Trophoblast cell (in vitro differentiated cells and primary cell): Measurements from ENCODE around the gene ABLIM2.
A peak's percentile ranks its signal among the peaks of the same experiment; 100 is the strongest.

Experiments used
- DNase-seq, 2 donors: peaks; one replicate each; pipeline ENCODE4 v3.0.0-alpha.2; 2016
- H2AFZ ChIP-seq: 2 replicates; pipeline ENCODE4 v1.6.1; 2013; ENCODE audit warnings: low read length, moderate library complexity, mild to moderate bottlenecking; ENCODE audit not compliant: insufficient read depth, poor library complexity
- H2AK5ac ChIP-seq: 2 replicates; pipeline ENCODE4 v1.6.1; 2013; ENCODE audit warnings: mild to moderate bottlenecking, low read length
- H2BK120ac ChIP-seq: 2 replicates; pipeline ENCODE4 v1.6.1; 2013; ENCODE audit warnings: low read length, mild to moderate bottlenecking, moderate library complexity; ENCODE audit not compliant: insufficient read depth, poor library complexity
- H2BK12ac ChIP-seq: 2 replicates; pipeline ENCODE4 v1.6.1; 2013; ENCODE audit warnings: mild to moderate bottlenecking, low read length, moderate library complexity
- H2BK5ac ChIP-seq: 2 replicates; pipeline ENCODE4 v1.6.1; 2013; ENCODE audit warnings: low read length, low read depth, moderate library complexity, mild to moderate bottlenecking; ENCODE audit not compliant: poor library complexity
- H3K14ac ChIP-seq: 2 replicates; pipeline ENCODE4 v1.6.1; 2013; ENCODE audit warnings: mild to moderate bottlenecking, low read length
- H3K18ac ChIP-seq: 2 replicates; pipeline ENCODE4 v1.6.1; 2013; ENCODE audit warnings: mild to moderate bottlenecking, low read length
- H3K23ac ChIP-seq: 2 replicates; pipeline ENCODE4 v1.6.1; 2013; ENCODE audit warnings: low read length
- H3K27ac ChIP-seq: 2 replicates; pipeline ENCODE4 v1.5.1; 2013; ENCODE audit warnings: low read depth, mild to moderate bottlenecking, inconsistent platforms, low read length, moderate library complexity
- H3K27me3 ChIP-seq: 2 replicates; pipeline ENCODE4 v1.6.1; 2013; ENCODE audit warnings: inconsistent platforms, mild to moderate bottlenecking, low read length, moderate library complexity; ENCODE audit not compliant: insufficient read depth
- H3K36me3 ChIP-seq, 2 experiments: 1 replicate in 1 of 2; 2 replicates in 1 of 2; pipeline ENCODE4 v1.6.1; 2013; ENCODE audit warnings: low read length in 2 of 2, mild to moderate bottlenecking in 2 of 2, moderate library complexity in 1 of 2; ENCODE audit not compliant: insufficient read depth in 2 of 2, control insufficient read depth in 1 of 2
- H3K4ac ChIP-seq: 2 replicates; pipeline ENCODE4 v1.6.1; 2013; ENCODE audit warnings: low read depth, mild to moderate bottlenecking, low read length, moderate library complexity
- H3K4me1 ChIP-seq, 2 experiments: 1 replicate in 1 of 2; 2 replicates in 1 of 2; pipeline ENCODE4 v1.6.1; 2013; ENCODE audit warnings: low read length in 2 of 2, mild to moderate bottlenecking in 2 of 2, moderate library complexity in 1 of 2; ENCODE audit not compliant: insufficient read depth in 2 of 2, control insufficient read depth in 1 of 2
- H3K4me2 ChIP-seq: 2 replicates; pipeline ENCODE4 v1.6.1; 2013; ENCODE audit warnings: inconsistent platforms, mild to moderate bottlenecking, low read length, moderate library complexity
- H3K4me3 ChIP-seq: 2 replicates; pipeline ENCODE4 v1.5.1; 2013; ENCODE audit warnings: mild to moderate bottlenecking, low read depth, low read length, inconsistent platforms
- H3K79me1 ChIP-seq: one replicate; pipeline ENCODE4 v1.6.1; 2013; ENCODE audit warnings: low read length
- H3K79me2 ChIP-seq: 2 replicates; pipeline ENCODE4 v1.6.1; 2013; ENCODE audit warnings: low read length, mild to moderate bottlenecking; ENCODE audit not compliant: control insufficient read depth, insufficient read depth, poor library complexity
- H3K9ac ChIP-seq: 2 replicates; pipeline ENCODE4 v1.6.1; 2013; ENCODE audit warnings: mild to moderate bottlenecking, low read length
- H3K9me3 ChIP-seq: 2 replicates; pipeline ENCODE4 v1.6.1; 2013; ENCODE audit warnings: low read depth, mild to moderate bottlenecking, control low read depth, inconsistent platforms, low read length; ENCODE audit not compliant: insufficient read depth
- H4K12ac ChIP-seq: 2 replicates; pipeline ENCODE4 v1.6.1; 2013; ENCODE audit warnings: low read depth, mild to moderate bottlenecking, low read length, moderate library complexity
- H4K8ac ChIP-seq: 2 replicates; pipeline ENCODE4 v1.6.1; 2013; ENCODE audit warnings: low read depth, mild to moderate bottlenecking, low read length, moderate library complexity
- H4K91ac ChIP-seq: one replicate; pipeline ENCODE4 v1.6.1; 2013; ENCODE audit warnings: low read depth, mild to moderate bottlenecking, low read length, moderate library complexity
- WGBS: extraction: QIAGEN DNeasy Blood & Tissue Kit; methylation state at CpG from one replicate; pipeline ENCODE4 v1.1.7; 2013; ENCODE audit warnings: missing lambda C conversion rate; ENCODE audit not compliant: insufficient read length, insufficient coverage; ENCODE audit errors: extremely low coverage; 5-methylcytosine and 5-hydroxymethylcytosine counted together

Gene ABLIM2

DNA sequence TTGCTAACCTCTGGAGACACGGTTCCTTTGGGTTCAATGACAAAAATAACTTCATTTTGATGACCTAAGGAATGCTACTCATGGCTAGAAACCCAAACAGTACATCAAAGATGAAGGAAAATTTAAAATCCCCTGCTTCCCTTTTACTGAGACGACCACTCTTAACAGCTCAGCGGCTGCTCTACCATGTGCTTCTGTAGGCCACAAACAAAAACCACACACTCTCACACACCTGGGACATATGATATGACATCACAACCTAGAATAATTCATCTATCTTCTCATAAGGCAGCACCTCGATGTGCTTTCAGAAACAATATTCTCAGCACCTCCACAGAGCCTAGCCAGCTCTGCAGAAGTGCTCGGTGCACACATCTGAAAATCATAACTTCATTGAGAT, 34.7 kb downstream of the ABLIM2 start:
- Histone ChIP-seq H3K14ac (no peak overlapping the region), H3K27me3 (no peaks in the 10 kb centered on the region), H3K4ac (no peak overlapping the region), H3K4me1 (peaks cover 14 to 17% of the 10 kb centered on the region in 2 experiments), H3K79me1 (peaks cover 7% of the 10 kb centered on the region), H4K91ac (no peak overlapping the region), H4K12ac (no peak overlapping the region), H3K36me3 (no peaks in the 10 kb centered on the region), H3K9me3 (peaks cover 3% of the 10 kb centered on the region), H3K18ac (no peak overlapping the region), H2BK120ac (no peak overlapping the region), H2AK5ac (no peak overlapping the region), H2BK5ac (no peak overlapping the region), H2BK12ac (no peak overlapping the region), H3K9ac (no peak overlapping the region), H3K4me3 (no peak overlapping the region), H3K27ac (no peak overlapping the region), H3K4me2 (no peak overlapping the region), H2AFZ (no peak overlapping the region), H3K23ac (no peak overlapping the region), H3K79me2 (no peaks in the 10 kb centered on the region), H4K8ac (no peak overlapping the region)
- DNase-seq, result no peak
- no CpG with 5 or more reads among the region's 5 CpGs for WGBS

DNA sequence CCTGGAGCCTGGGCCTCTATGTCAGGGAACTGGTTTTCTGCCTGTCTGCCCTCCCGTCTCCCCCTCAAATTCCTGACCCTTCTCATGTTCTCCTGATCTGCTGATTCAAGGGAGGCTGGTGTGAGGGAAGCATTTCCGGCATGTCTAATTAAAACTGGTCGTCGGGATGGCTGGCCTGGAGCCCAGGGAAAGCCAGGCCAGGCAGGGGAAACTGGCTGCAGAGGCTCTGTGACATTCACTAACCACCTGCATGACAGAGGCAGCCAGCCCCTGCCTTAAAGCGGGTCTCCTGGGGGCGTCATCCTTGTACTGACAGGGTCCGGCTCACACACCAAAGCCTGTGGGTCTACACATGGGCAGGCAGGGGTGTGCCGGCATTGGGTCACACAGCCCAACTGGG, 35.2 kb downstream of the ABLIM2 start:
- no peak overlapping the region for H4K91ac ChIP-seq
- peaks cover 7% of the 10 kb centered on the region for H3K79me1 ChIP-seq
- H3K23ac ChIP-seq, result no peak overlapping the region
- no peak overlapping the region for H3K9ac ChIP-seq
- no peaks in the 10 kb centered on the region for H3K79me2 ChIP-seq
- H3K27me3 ChIP-seq, result no peaks in the 10 kb centered on the region
- DNase-seq, result no peak
- no CpG with 5 or more reads among the region's 8 CpGs for WGBS
- no peak overlapping the region for H3K4ac ChIP-seq
- H2BK12ac ChIP-seq, result no peak overlapping the region
- peaks cover 14 to 17% of the 10 kb centered on the region in 2 experiments for H3K4me1 ChIP-seq
- H2AK5ac ChIP-seq, result no peak overlapping the region
- no peak overlapping the region for H4K8ac ChIP-seq
- H3K4me2 ChIP-seq, result no peak overlapping the region
- no peak overlapping the region for H3K14ac ChIP-seq
- H3K36me3 ChIP-seq, result no peaks in the 10 kb centered on the region
- no peak overlapping the region for H3K27ac ChIP-seq
- no peak overlapping the region for H3K18ac ChIP-seq
- no peak overlapping the region for H4K12ac ChIP-seq
- no peak overlapping the region for H3K4me3 ChIP-seq
- H2AFZ ChIP-seq, result no peak overlapping the region
- peaks cover 3% of the 10 kb centered on the region for H3K9me3 ChIP-seq
- H2BK120ac ChIP-seq, result no peak overlapping the region
- no peak overlapping the region for H2BK5ac ChIP-seq

- H3K18ac ChIP-seq, result no peak overlapping the region
- peak overlapping the region; percentile 58 for H2BK12ac ChIP-seq
- H3K4me2 ChIP-seq, result no peak overlapping the region
- no peak overlapping the region for H2BK5ac ChIP-seq
- no peak overlapping the region for H4K12ac ChIP-seq
- WGBS, result no CpG with 5 or more reads among the region's 10 CpGs
- H3K14ac ChIP-seq, result peak overlapping the region; percentile 23
- peaks cover 7% of the 10 kb centered on the region for H3K79me1 ChIP-seq
- H4K8ac ChIP-seq, result no peak overlapping the region
- H3K9ac ChIP-seq, result no peak overlapping the region
- no peak overlapping the region for H3K4ac ChIP-seq
- peak overlapping the region; percentile 29 for H4K91ac ChIP-seq
- H2BK120ac ChIP-seq, result peak overlapping the region; percentile 33
- no peak overlapping the region for H3K27ac ChIP-seq
- no peaks in the 10 kb centered on the region for H3K36me3 ChIP-seq
- no peak for DNase-seq
- H3K27me3 ChIP-seq, result no peaks in the 10 kb centered on the region
- peak overlapping the region; percentile 14 for H2AK5ac ChIP-seq
- no peak overlapping the region for H2AFZ ChIP-seq
- peaks cover 14 to 17% of the 10 kb centered on the region in 2 experiments for H3K4me1 ChIP-seq
- no peaks in the 10 kb centered on the region for H3K79me2 ChIP-seq
- no peak overlapping the region for H3K4me3 ChIP-seq
- H3K9me3 ChIP-seq, result peaks cover 3% of the 10 kb centered on the region
- no peak overlapping the region for H3K23ac ChIP-seq
Observed at GRCh38 chr4:8122746-8123145, 35.9 kb downstream of the ABLIM2 start.

DNA sequence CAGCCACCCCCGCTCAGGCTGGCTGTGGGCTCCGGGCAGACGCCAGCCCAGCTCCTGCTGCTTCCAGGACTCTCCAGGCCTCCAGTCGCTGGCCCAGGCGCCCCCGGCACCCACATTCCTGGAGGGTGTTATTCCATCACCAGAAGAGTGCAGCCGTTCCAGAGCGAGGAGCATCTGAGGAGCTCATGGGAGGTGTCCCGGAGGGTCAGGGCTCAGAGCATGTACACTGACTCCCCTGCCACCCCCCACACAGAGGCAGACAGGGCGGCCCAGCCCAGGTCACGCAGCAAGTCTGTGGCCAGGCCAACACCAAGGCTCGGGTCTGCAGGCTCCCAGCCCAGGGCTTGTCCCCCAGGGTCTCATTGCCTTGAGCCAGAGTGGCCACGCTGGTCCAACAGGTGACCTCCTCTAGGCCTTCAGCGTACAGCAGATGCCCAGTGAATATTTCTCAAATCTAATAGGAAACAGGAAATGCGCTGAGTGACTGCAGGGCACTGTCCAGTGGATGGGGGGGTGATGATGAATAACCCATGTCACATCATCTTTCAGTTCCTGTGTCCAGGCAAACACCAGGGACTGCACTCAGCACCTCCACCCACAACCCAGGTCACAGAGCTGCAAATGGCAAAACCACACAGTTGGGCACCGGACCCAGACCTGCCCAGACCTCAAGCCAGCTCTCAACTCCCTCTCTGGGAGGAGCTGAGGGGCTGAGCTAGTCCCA, 37.2 kb downstream of the ABLIM2 start:
- Histone ChIP-seq H2BK5ac (no peak overlapping the region), H4K91ac (peak overlapping the region; percentile 12), H3K4ac (no peak overlapping the region), H3K79me1 (peaks cover 6% of the 10 kb centered on the region), H3K18ac (peak overlapping the region; percentile 12), H4K12ac (no peak overlapping the region), H2AK5ac (peak overlapping the region; percentile 40), H3K4me2 (no peak overlapping the region), H3K9ac (no peak overlapping the region), H3K27me3 (no peaks in the 10 kb centered on the region), H3K14ac (no peak overlapping the region), H2AFZ (no peak overlapping the region), H3K9me3 (peaks cover 7% of the 10 kb centered on the region), H3K36me3 (no peaks in the 10 kb centered on the region), H4K8ac (no peak overlapping the region), H3K4me3 (no peak overlapping the region), H3K23ac (no peak overlapping the region), H3K4me1 (peaks cover 14 to 17% of the 10 kb centered on the region in 2 experiments), H2BK12ac (peak overlapping the region; percentile 2), H3K27ac (no peak overlapping the region), H3K79me2 (no peaks in the 10 kb centered on the region), H2BK120ac (no peak overlapping the region)
- WGBS, result no CpG with 5 or more reads among the region's 16 CpGs
- DNase-seq, result no peak
